HG03571 (cell line): ENCODE data around the gene ADRA2C.

Experiments
- ATAC-seq: cut with Tn5 transposase; IDR thresholded peaks from one replicate; pipeline ENCODE4 v1.9.1; 2021; ENCODE audit not compliant: unreplicated experiment

The ADRA2C gene

GRCh38 chr4:3732076-3733028, 33.8 kb upstream of the ADRA2C start:
- no peak for ATAC-seq

DNA sequence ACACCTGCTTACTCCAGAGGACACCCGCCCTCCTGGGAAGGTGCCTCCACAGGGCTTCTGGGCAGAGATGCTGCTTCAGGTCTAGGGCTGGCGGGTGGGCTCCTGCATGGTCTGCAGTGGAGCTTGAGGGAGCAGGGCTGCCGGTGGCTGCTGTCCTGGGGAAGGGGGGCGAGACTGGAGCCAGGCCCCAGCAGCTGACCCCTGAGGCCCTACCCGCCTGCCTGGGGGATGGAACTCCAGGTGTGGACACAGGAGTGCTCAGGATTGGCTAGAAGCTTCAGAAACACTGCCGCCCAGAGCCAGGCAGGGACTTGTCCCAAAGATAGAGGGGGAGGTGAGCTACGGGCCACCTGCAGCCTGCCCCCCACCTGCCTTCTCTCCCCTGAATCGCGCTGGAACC, 33.0 kb upstream of the ADRA2C start:
- no peak for ATAC-seq

GRCh38 chr4:3735196-3735595, 31.0 kb upstream of the ADRA2C start:
- no peak for ATAC-seq

DNA sequence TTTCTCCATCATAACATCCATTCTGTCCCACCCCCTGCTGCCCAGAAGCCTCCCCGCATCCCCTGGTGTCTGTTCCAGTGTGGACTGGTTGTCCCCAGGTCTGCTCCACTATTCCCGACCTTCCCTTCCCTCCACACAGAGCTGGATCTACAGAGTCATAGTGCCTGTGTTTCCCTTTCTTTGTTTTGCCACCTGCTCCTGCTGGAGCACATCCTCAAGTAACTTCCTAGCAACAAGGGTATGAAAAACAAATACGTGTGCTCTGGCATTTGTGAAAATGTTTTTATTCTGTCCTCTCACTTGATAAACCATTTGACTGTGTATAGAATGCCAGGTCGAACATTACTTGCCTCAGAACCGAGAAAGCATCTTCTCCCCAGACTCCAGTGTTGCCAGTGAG, 29.9 kb upstream of the ADRA2C start:
- ATAC-seq = no peak

DNA sequence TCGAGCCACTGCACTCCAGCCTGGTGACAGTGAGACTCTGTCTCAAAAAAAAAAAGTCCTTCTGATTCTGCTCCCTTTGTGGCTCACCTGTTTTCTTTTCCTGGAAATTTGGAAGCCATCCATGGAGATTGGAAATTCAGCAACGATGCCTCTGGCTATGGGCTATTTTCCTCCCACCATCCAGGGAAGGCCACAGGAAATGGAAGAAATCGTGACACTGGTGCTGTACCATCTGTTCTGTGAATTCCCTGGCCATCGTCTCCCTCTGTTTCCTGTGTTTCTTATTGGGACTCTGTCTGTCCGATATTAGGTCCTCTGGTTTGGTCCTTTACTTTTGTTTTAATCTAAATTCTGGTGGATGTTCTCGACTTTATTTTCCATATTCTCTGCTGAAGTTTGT, 29.4 kb upstream of the ADRA2C start:
- ATAC-seq = no peak

DNA sequence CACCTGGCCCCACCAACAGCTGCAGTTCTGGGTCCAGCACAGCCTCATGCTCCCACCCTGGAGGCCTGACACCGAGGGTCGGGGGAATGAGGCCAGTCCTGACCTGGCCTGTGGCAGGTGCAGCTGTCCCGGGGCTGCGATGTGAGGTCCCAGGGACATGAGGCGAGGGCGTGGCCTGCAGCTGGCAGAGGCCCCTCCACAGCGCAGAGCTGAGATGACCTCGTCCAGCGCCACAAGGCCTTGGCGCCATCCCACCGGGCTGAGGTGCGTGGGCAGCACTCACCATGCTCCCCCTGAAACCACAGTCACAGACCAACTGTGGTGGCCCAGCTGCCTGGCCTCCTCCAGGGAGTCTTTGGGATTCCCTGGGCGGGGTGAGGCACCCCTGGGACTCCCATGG, 26.6 kb upstream of the ADRA2C start:
- ATAC-seq = no peak

- no peak for ATAC-seq
Measured at GRCh38 chr4:3740256-3740655, 25.9 kb upstream of the ADRA2C start.

DNA sequence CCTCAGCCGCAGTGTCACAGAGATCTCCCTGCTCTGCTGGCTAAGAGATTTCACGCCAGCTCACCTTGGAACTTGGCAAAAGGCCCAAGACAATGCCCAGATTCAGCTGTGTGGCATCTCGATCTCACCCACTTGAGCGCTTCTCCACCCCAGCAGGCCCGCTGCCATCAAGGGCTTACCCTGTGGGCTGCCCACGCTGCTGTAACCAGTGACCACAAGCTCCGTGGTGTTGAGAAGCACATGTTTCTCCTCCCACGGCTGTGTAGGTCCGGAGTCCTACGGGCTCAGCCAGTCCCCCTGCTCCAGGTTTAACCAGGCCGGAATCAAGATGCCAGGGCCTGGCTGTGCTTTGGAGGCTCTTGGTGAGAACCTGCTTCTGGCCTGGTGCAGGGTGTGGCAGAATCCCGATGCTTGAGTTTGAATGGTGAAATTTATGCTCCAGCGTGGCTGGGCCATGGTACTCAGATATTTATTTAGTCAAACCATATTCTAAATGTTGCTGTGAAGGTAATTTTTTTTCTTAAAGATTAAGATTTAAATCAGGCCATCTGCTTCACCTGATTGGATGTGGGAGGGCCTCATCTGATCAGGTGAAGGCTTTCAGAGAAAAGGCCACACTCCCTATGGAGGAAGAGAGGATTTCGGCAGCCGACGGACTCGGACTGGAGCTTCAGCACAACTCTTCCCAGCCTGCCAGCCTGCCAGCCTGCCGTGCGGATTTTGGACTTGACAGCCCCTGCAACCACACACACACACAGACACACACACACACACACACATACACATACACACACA, 24.8 kb upstream of the ADRA2C start:
- ATAC-seq = no peak

- ATAC-seq = no peak
Measured at GRCh38 chr4:3742610-3743009, 23.6 kb upstream of the ADRA2C start.

- no peak for ATAC-seq
Measured at GRCh38 chr4:3744232-3744631, 22.0 kb upstream of the ADRA2C start.

GRCh38 chr4:3744901-3745300, 21.3 kb upstream of the ADRA2C start:
- no peak for ATAC-seq

GRCh38 chr4:3745886-3746656, 20.1 kb upstream of the ADRA2C start:
- no peak for ATAC-seq

DNA sequence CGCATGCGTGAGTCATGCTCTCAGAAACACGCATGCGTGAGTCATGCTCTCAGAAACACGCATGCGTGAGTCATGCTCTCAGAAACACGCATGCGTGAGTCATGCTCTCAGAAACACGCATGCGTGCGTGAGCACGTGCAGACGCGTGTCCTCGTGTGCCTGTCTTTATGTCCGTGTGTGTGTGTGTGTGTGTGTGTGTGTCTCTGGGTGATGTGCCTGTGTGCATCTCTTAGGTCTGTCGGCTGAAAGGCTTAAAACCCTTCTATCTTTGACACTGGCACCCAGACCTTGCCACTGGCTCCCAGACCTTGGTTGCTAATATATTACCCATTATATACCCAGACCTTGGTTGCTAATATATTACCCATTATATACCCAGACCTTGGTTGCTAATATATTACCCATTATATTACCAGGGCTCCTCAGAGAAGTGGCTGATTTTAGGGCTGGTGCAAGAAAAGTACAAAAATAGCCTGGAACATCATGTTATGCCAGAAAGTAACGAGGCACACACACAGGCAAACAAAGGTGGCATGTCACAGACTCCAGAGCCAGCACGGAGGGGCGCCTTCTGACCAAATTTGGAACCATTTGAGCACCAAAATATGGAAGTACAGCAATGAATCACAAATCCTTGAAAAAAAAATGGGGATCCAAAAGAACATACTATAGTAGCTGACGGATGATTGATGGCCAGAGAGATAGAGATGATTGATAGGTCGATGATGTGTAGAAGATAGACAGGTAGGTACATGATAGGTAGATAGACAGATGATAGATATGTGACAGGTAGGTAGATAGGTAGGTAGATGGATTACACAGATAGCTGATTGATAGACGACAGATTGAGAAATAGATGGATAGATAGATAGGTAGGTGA, 19.2 kb upstream of the ADRA2C start:
- no peak for ATAC-seq

GRCh38 chr4:3747581-3747904, 18.6 kb upstream of the ADRA2C start:
- ATAC-seq = no peak

- no peak for ATAC-seq
Measured at GRCh38 chr4:3748136-3748898, 17.9 kb upstream of the ADRA2C start.

DNA sequence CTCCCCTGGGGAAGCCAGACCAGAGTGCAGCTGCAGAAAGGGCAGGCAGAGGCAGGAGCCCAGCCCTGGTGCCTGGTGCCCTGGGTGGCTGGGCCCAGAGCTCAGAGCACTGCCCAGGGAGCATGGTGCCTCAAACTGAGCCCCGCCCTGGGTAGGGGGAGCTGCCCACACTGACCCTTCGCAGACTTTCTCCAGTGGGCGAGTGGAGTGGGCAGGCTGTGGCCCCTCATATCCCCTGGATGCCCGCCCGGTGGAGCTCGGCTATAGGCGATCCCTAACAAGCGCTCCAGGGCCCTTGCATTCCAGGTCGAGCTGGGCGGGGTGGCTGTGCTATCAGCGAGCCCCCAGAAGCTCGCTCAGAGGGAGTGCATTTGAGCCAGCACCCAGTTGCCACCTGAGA, 17.1 kb upstream of the ADRA2C start:
- ATAC-seq = no peak

- ATAC-seq = no peak
Measured at GRCh38 chr4:3750334-3750733, 15.9 kb upstream of the ADRA2C start.

- no peak for ATAC-seq
Measured at GRCh38 chr4:3752022-3752421, 14.2 kb upstream of the ADRA2C start.

- ATAC-seq = no peak
Measured at GRCh38 chr4:3753726-3754412, 12.3 kb upstream of the ADRA2C start.
